ENCODE data around the gene CNTNAP2. TPM values are rescaled to one million over a fixed set of nuclear protein-coding genes. Genes with fewer than 3 reads are reported as not detected.

CNTNAP2 gene
- polyA plus RNA-seq, 3 donors from 2014 or later: 0.94 to 1.1 TPM; not detected in 1

DNA sequence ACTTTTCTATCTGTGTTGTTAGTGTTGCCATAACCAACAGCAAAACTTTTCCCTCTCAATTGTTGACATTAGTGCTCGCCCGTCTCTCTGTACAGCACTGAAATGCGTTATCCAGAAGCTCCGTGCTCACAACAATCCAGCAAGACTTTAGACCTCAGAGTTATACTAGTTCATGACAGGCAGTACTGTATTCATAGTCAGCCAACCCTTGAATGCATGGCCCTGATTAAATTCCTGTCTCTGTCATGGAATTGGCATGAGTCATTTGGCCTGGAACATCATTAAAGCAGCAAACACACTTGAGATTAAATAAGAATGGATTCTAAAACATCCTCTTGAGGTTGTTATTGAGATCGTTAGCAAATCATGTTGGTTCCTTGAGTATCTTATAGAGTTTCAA, 2068.4 kb downstream of the CNTNAP2 start:
- no peaks in the 10 kb centered on the region for H3K36me3 Mint-ChIP-seq
- no peak overlapping the region for H3K27ac Mint-ChIP-seq
- H3K4me1 Mint-ChIP-seq: no peaks in the 10 kb centered on the region
- no peak overlapping the region for H3K4me3 Mint-ChIP-seq
- H3K9me3 Mint-ChIP-seq: peaks cover 0 to 6% (median 0%) of the 10 kb centered on the region in 6 donors
- peaks cover 2 to 4% (median 2%) of the 10 kb centered on the region in 3 donors for H3K27me3 Mint-ChIP-seq (ENCODE audit: low read depth in 3 of 3)
- DNase-seq: no peak

DNA sequence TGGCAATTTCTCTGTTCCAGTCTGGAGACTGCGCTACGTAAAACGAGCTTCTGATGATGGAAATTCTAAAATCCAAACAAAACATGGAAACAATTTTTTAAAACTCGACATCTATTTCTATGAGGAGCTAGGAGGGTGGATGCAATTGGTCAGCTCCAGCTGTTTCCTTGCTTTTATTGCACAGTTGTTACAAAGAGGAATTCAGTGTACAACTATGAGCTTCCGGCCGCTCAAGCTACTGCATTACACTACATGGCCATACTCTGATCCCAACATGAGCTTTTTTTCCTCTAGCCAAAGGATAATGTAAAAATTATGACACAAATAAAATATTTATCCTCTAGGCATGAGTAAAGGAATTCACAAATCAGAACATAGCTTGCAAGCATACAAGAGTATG, 2070.9 kb downstream of the CNTNAP2 start:
- Mint-ChIP-seq H3K36me3 (no peaks in the 10 kb centered on the region), H3K9me3 (peaks cover 0 to 4% (median 0%) of the 10 kb centered on the region in 6 donors), H3K27ac (no peak overlapping the region), H3K4me1 (no peaks in the 10 kb centered on the region), H3K27me3 (ENCODE audit: low read depth in 3 of 3) (peaks cover 0 to 5% (median 2%) of the 10 kb centered on the region in 3 donors), H3K4me3 (no peak overlapping the region)
- no peak for DNase-seq

DNA sequence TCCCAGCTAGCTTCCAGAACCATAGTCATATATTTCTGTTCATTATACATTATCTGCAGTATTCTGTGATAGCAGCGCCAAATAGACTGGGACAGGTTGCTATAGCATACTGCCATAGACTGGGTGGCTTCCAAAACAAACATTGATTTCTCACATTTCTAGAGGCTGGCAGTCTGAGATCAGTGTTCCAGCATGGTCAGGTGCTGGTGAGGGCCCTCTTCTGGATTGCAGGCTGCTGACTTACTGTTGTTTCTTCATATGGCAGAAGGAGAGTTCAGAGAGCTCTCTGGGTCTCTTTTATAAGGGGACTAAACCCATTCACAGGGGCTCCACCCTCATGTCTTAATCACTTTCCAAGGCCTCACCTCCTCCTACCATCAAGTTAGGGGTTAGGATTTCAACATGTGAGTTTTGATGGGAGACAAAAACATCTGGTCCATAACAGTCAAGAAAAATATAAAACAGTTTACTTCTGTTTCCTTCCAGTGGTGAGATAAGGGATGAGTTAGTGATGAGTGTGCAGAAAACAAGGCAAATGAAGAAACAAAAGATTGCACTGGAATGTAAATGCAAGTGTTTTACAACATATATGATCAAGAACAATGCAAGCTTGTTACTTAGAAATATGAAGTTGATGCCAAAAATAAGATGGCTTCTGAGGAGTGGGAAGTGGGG, 2074.9 kb downstream of the CNTNAP2 start:
- Mint-ChIP-seq H3K27me3 (ENCODE audit: low read depth in 3 of 3) (peaks cover 0 to 5% (median 3%) of the 10 kb centered on the region in 3 donors), H3K27ac (no peak overlapping the region)

DNA sequence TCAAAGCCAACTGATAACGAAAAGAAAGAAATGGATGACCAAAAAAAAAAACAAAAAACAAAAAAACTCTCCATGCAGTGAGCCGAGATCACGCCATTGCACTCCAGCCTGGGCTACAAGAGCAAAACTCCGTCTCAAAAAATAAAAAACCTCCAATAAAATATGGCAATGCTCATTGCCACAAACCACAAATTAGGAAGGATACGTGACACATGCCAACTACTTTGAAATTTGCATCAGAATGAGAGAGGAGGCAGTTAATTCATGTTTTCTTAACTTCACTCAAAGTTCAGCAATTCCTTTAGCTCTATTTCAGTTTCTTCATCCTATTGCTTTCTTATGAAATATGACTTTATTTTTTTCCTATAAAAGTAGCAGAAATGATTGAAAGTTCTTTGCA, 2075.9 kb downstream of the CNTNAP2 start:
- Mint-ChIP-seq H3K27ac (no peak overlapping the region), H3K27me3 (ENCODE audit: low read depth in 3 of 3) (peaks cover 0 to 5% (median 3%) of the 10 kb centered on the region in 3 donors), H3K36me3 (no peaks in the 10 kb centered on the region), H3K4me1 (no peaks in the 10 kb centered on the region), H3K9me3 (peaks cover 0 to 3% (median 0%) of the 10 kb centered on the region in 6 donors), H3K4me3 (no peak overlapping the region)
- no peak for DNase-seq

More for the DNA sequence above, 2074.9 kb downstream of the CNTNAP2 start:
- no peak for DNase-seq
- no peaks in the 10 kb centered on the region for H3K36me3 Mint-ChIP-seq
- no peak overlapping the region for H3K4me3 Mint-ChIP-seq
- peaks cover 0 to 3% (median 0%) of the 10 kb centered on the region in 6 donors for H3K9me3 Mint-ChIP-seq
- no peaks in the 10 kb centered on the region for H3K4me1 Mint-ChIP-seq

DNA sequence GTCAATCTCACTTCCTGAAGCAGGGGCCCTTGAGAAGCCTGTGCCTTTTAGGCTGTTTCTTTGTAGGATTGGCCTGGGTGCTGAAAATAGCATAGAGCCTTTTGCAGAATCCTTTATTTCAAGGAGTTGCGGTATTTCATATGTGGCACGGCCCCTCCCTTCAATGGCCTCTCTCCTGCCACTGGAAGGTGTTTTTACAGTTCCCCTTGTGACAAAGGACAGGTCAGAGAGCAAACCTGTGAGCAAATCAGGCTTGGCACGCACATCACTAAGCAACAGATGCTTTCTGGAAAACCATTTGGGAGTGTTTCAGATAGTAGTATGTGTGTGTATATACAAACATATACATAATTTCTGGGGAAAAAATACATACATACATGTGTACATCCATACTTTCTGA, 2085.4 kb downstream of the CNTNAP2 start:
- Mint-ChIP-seq H3K4me1 (no peaks in the 10 kb centered on the region), H3K27ac (no peak overlapping the region), H3K9me3 (no peaks in the 10 kb centered on the region), H3K27me3 (ENCODE audit: low read depth in 3 of 3) (peaks cover 2 to 10% (median 3%) of the 10 kb centered on the region in 3 donors), H3K4me3 (no peak overlapping the region), H3K36me3 (no peaks in the 10 kb centered on the region)
- DNase-seq: no peak

DNA sequence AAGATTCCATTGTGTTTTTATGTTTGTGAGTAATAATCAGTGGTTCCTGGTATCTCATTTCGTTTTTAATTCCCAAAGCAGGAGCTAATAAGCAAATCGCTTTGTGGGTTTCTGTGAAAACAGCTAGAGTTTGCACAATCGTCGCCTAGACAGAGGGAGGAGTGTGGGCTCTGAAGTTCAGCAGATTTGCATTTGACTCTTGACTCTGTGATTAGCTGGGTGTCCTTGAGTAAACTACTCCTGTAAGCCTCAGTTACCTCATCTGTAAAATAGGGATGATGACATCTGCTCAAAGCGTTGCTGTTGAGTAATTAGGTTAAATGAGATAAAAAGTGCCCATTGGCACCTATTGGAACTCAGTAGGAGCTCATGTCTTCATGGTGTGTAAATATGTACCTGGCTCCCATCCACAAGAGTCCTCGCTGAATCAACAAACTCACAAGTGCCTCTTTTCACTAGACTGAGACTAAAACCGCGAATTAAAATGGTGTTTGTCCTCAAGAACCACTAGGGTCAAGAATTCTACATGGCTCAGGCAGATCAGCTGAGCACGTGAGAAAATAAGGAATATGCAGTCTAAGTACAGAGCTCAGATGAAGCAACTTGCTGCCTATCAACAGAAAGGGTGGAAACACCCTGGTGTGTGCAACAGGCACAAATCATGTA, 2088.2 kb downstream of the CNTNAP2 start:
- no peak for DNase-seq
- Mint-ChIP-seq H3K36me3 (no peaks in the 10 kb centered on the region), H3K4me1 (no peaks in the 10 kb centered on the region), H3K27me3 (ENCODE audit: low read depth in 3 of 3) (peaks cover under 1 to 4% (median 2%) of the 10 kb centered on the region in 3 donors), H3K9me3 (no peaks in the 10 kb centered on the region), H3K4me3 (no peak overlapping the region), H3K27ac (no peak overlapping the region)

DNA sequence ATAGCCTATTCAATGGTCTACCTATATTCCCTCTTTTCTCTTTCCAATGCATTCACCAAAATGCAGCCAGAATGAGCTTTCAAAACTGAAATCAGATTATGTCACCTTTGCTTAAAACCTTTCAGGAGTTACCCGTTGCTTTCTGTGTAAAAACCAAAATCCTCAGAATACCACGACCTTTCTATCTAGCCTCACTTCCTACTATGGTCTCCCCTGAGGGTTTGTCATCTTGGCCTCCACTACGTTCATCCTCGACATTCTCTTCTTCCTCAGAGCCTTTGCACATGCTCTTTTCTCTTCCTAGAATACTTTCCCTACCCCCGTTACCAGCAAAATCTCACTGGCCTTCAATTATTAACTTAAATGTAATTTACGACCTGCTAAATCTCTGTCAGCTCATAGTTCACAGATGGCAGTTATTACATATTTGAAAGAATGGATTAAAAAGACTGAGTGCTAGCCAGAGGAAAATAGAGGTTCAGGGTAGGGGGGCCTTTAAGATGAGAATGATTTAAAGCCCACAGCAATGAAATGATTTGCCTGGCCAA, 2093.1 kb downstream of the CNTNAP2 start:
- Mint-ChIP-seq H3K9me3 (no peaks in the 10 kb centered on the region), H3K27ac (no peak overlapping the region), H3K4me1 (no peaks in the 10 kb centered on the region), H3K36me3 (no peaks in the 10 kb centered on the region), H3K27me3 (ENCODE audit: low read depth in 3 of 3) (peaks cover 2 to 5% (median 4%) of the 10 kb centered on the region in 3 donors), H3K4me3 (no peak overlapping the region)
- no peak for DNase-seq

DNA sequence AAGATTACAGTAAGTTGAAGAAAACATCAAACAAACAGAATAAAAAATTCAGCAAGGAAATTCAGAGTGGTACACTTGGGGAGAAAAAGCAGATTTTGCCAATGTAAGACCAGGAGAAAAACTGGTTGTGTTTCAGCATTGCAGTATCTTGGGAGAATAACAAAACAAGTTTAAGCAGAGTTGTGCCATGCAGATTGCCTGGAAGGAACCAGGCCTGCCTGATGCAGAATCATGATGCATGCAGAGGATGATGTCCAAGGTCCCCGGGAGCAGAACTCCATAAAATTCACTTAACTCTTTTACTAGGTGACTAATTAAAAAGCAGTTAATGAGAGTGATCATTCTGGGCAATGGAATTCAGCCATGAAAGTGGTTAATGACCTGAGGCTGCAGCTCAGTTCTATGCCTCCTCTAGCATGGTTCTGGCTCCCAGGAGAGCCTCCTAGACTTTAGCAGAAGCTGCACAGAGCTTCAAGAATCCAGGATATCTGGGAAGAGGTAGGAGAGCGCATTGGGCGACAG, 2094.3 kb downstream of the CNTNAP2 start:
- no peak for DNase-seq
- no peak overlapping the region for H3K4me3 Mint-ChIP-seq
- H3K9me3 Mint-ChIP-seq: no peaks in the 10 kb centered on the region
- H3K36me3 Mint-ChIP-seq: no peaks in the 10 kb centered on the region
- no peak overlapping the region for H3K27ac Mint-ChIP-seq
- no peaks in the 10 kb centered on the region for H3K4me1 Mint-ChIP-seq
- H3K27me3 Mint-ChIP-seq (ENCODE audit: low read depth in 3 of 3): peaks cover 2 to 5% (median 4%) of the 10 kb centered on the region in 3 donors

DNA sequence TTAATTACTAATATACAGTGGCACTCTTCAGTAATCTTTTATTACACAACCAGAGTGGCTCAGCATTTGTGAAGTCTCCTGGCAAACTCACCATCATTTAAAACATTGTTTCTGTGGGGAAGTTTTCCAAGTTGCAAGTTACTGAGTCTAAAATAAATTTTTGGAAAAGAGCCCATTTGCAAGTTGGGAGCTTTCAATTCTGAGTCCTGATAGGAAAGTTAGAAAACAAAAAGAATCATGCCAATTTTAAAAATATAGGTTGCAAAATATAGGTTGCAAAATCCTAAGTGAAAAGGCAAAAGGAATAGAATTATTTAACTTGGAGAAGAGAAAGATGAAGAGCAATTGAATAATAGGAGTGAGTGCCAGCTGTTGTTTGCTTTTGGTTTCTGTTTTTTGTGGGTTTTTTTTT, 2095.1 kb downstream of the CNTNAP2 start:
- Mint-ChIP-seq H3K9me3 (no peaks in the 10 kb centered on the region), H3K27ac (no peak overlapping the region), H3K27me3 (ENCODE audit: low read depth in 3 of 3) (peaks cover 4 to 5% (median 4%) of the 10 kb centered on the region in 3 donors), H3K4me3 (no peak overlapping the region), H3K36me3 (no peaks in the 10 kb centered on the region), H3K4me1 (no peaks in the 10 kb centered on the region)
- no peak for DNase-seq

DNA sequence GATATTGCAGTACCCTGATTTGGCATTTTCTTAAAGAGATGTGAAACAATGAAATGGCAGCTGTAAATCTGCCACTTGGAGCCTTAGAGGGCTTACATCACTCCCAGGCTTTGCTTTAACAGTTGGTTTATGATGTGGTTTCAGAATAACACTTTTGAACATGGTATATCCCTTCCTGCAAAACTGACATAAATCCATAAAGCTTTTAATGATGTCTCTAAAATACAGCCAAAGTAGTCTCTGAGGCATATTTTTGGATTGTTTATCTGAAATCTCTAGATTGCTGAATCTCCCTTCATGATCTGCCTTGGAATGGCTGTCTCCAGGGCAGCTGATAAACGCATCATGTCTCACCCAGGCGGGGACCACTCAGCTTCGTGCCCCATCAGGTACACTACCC, 2096.1 kb downstream of the CNTNAP2 start:
- Mint-ChIP-seq H3K27me3 (ENCODE audit: low read depth in 3 of 3) (peaks cover 4 to 9% (median 7%) of the 10 kb centered on the region in 3 donors), H3K9me3 (no peaks in the 10 kb centered on the region), H3K4me3 (no peak overlapping the region), H3K36me3 (no peaks in the 10 kb centered on the region), H3K27ac (no peak overlapping the region), H3K4me1 (no peaks in the 10 kb centered on the region)
- no peak for DNase-seq

DNA sequence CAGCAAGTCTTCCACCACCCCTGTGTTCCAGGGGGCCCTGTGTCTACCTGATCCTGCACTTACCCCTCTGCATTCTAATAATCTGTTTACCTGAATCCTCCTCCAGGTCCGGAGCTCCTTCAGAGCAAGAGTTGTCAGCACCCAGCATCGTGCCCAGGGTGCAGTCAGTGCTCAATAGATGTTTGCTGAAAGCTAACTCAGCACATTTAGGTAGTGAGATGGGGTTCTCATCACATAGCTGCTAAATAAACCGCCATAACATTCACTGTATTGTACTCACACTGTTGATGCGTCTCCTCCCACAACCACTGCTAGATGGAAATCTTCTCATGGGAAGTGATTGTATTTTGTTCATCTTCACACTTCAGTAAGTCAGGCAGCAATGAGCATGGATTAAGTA, 2097.5 kb downstream of the CNTNAP2 start:
- Mint-ChIP-seq H3K27ac (no peak overlapping the region), H3K9me3 (no peaks in the 10 kb centered on the region), H3K27me3 (ENCODE audit: low read depth in 3 of 3) (peaks cover 4 to 9% (median 5%) of the 10 kb centered on the region in 3 donors), H3K4me1 (no peaks in the 10 kb centered on the region), H3K36me3 (no peaks in the 10 kb centered on the region), H3K4me3 (no peak overlapping the region)
- DNase-seq: no peak

DNA sequence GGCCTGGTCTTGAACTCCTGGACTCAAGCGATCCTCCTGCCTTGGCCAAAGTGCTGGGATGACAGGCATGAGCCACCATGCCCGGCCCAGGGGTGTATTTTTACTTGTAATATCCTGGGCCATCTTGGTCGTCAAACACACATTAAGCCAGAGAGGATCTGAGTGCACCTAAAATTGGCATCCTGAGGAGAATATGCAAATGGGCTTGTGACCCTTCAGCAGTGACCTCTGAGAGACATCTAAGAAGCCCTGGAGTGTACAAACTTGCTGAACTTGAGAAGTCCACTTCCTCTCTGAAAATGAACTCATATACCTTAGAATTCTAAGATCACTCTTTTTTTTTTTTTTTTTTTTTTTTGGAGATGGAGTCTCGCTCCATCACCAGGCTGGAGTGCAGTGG, 2102.0 kb downstream of the CNTNAP2 start:
- no peak for DNase-seq
- Mint-ChIP-seq H3K4me1 (no peaks in the 10 kb centered on the region), H3K36me3 (no peaks in the 10 kb centered on the region), H3K27ac (no peak overlapping the region), H3K9me3 (no peaks in the 10 kb centered on the region), H3K4me3 (no peak overlapping the region), H3K27me3 (ENCODE audit: low read depth in 3 of 3) (peaks cover 2 to 11% (median 3%) of the 10 kb centered on the region in 3 donors)

DNA sequence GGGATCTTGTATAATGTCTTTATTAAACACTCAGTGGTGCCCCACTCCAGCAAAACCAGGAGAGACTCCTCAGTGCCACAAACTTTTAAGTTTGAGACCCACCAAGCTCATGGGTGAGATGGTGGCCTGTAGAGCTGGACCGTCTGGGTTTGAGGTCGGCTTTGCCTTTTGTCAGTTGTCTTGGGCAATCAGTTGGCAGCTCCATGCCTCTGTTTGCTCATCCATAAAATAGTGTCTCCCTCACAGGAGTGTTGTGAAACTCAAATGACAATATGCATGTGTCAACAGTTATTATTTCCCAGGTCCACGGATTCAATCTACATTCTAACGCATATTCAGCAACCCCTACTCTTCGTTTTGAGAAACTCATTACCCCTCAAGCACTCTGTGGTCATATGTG, 2106.1 kb downstream of the CNTNAP2 start:
- no peak overlapping the region for H3K4me3 Mint-ChIP-seq
- H3K27me3 Mint-ChIP-seq (ENCODE audit: low read depth in 3 of 3): peaks cover 2 to 5% (median 3%) of the 10 kb centered on the region in 3 donors
- H3K4me1 Mint-ChIP-seq: no peaks in the 10 kb centered on the region
- no peak overlapping the region for H3K27ac Mint-ChIP-seq
- H3K9me3 Mint-ChIP-seq: no peaks in the 10 kb centered on the region
- no peaks in the 10 kb centered on the region for H3K36me3 Mint-ChIP-seq
- no peak for DNase-seq

DNA sequence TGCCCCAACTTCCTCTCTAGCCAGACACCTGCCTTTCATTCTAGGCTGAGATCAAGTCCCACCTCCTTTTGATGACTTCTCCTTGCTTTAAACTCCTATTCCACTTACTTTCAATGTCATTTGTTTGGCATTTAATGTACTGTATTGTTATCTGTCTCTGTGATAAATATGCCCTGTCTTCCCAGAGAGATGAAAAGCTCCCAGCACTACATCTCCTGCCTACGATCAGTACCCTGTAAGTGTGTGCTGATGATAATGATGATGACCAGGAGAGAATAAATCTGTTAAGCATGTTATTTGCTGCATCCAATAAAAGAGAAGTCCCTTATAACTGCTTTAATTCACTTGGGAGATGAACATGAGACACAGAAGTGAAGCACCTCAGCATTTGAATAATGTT, 2106.6 kb downstream of the CNTNAP2 start:
- Mint-ChIP-seq H3K27ac (no peak overlapping the region), H3K9me3 (no peaks in the 10 kb centered on the region)

More for the DNA sequence above, 2106.6 kb downstream of the CNTNAP2 start:
- DNase-seq: no peak
- no peak overlapping the region for H3K4me3 Mint-ChIP-seq
- H3K4me1 Mint-ChIP-seq: no peaks in the 10 kb centered on the region
- no peaks in the 10 kb centered on the region for H3K36me3 Mint-ChIP-seq
- H3K27me3 Mint-ChIP-seq (ENCODE audit: low read depth in 3 of 3): peaks cover 2 to 5% (median 4%) of the 10 kb centered on the region in 3 donors

Measured in immature natural killer cell (primary cell).